GM19468 (cell line): ENCODE data around the gene TRAPPC2.

ENCODE experiments used
- ATAC-seq: cut with Tn5 transposase; IDR thresholded peaks from one replicate; pipeline ENCODE4 v1.9.1; 2021; ENCODE audit warnings: mild to moderate bottlenecking, moderate library complexity, moderate number of reproducible peaks; ENCODE audit not compliant: unreplicated experiment; ENCODE audit errors: extremely low read depth

Gene TRAPPC2

DNA sequence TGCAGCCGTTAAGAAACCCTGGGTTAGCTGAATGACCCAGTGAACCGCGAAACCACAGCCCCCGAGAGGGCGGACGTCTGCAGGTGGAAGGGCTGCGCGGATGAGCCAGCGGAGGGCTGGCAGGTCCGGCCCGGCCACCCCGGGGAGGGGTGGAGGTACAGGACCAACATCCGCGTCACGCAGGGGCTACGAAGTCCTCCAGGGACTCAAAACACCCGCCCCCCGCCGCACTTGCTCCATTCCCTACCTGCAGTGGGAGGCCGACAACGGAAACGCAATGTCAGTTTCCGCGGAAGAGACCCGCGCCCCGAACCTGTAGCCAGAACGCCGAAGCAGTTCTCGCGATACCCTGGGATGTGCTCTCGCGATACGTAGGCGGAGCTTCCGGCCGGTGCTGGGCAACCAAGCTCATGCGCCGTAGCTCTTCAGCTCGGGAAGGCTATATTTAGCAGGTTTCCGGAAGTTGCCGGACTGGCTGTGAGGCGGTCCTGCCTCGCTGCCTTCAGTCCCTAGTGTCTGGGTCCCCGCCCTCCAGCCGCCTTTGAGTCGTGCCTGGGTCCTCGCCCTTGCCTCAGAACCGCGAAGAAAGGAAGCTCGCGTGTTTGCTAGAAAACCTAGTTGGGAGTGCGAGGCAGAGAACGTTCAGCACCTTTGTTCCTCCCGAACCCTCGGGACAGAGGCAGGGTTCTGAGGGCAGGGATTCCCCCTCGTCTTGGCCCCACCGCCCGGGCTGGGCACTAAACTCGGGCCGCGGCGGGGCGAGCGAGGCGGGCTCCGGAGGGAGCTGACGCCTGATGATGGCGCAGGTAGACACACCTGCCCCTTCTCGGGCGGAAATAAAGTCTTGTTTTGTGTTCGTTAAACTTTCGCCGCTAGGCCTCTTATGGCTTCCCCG is at the start of gene TRAPPC2, which contains the start of gene OFD1:
TRAPPC2 (minus strand) TSS at position 343 of the 895 bp plus-strand sequence. CDS start 14,657 bp downstream, outside the sequence.
OFD1 (plus strand) TSS at position 471 of the 895 bp plus-strand sequence; CDS start at position 795, 324 bp downstream.
- ATAC-seq: peak; percentile 87

GRCh38 chrX:13780868-13781427 is 46.5 kb upstream of the TRAPPC2 start:
- no peak for ATAC-seq

GRCh38 chrX:13778916-13779315 is 44.5 kb upstream of the TRAPPC2 start:
- ATAC-seq: no peak

DNA sequence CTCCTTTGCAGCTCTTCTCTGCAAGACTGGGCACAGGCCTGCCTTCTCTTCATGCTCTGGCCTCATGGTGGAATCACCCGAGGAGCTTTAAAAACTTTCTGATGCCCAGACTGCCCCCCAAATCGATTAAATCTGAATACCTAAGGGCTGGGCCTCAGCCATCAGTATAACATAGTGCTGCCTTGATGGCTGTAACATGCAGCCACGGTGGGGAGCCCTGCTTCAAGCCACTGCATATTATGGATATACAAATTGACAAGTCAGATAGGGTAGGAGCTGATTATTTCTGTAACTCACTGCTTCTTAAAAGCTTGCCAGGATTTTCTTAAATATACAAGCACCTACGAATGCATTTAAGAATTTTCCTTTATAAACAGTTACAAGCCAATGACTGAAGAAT is 42.0 kb upstream of the TRAPPC2 start:
- no peak for ATAC-seq

- no peak for ATAC-seq
These were observed 41.4 kb upstream of the TRAPPC2 start for GRCh38 chrX:13775837-13776236.

DNA sequence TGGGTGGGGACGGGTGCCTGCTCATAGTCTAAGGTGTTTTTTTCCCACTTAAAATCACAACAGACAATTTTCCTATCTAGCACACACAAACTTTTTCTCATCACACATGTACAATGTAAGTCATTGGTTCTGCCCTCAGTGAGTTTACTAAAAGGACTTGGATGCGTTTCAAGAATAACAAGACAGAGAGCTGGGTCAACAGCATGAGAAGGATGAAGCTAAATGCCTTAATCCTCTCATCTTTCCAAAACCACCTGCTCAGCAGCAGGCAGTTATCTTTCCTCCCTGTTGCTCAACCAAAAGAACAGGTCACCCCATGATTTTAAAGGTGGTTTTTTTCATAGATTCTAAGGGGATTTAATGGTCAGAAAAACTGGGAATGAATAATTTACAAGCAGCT is 40.3 kb upstream of the TRAPPC2 start:
- no peak for ATAC-seq

DNA sequence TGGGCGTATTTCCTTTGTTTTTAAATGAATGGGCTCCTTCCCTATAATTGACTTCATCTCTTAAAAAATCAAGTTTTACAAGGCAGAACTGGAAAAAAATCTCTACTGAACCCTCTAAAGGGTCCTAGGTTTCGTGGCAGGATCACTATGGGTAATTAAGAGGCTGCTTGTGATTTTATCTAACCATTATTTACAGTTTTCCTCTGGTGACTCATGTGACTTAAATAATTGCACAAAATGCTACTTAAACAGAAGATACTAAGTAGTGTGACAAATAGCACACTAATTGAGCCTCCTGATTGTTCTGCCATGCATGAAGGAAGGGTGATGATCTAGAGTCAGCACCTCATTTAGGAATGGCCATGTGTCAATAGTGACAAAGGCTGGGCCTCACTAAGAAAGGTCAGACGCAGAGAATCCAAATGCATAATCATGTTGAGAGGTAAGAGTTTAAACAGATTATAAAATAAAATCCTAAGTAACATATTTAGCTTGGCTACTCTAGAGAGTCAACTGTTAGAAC is 35.7 kb upstream of the TRAPPC2 start:
- ATAC-seq: no peak

GRCh38 chrX:13768939-13769338 is 34.5 kb upstream of the TRAPPC2 start:
- no peak for ATAC-seq

DNA sequence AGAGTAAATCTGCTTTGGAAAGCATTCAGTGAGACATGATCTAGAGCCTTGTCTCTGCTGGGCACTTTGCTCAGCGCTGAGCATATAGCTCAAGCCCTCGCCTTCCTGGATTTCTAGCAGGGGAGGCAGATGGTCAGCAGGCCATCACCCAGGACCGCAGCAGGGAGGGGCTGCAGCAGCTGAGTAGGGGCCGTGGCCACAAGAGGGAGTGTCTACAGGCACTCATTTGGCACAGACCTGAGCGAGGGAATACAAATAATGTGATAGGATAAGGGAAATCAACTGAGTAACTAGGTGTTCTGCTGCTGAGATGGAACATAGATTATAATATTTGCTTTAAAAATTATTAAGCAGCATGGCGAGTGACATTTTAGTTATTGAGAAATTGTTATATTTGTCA is 30.3 kb upstream of the TRAPPC2 start:
- ATAC-seq: no peak

GRCh38 chrX:13764281-13764680 is 29.9 kb upstream of the TRAPPC2 start:
- ATAC-seq: no peak

GRCh38 chrX:13763489-13763888 is 29.1 kb upstream of the TRAPPC2 start:
- ATAC-seq: no peak

- ATAC-seq: peak; percentile 21
These were observed 27.4 kb upstream of the TRAPPC2 start for GRCh38 chrX:13761606-13762414.

GRCh38 chrX:13760426-13760825 is 26.0 kb upstream of the TRAPPC2 start:
- no peak for ATAC-seq

GRCh38 chrX:13759152-13759718 is 24.8 kb upstream of the TRAPPC2 start:
- peak; percentile 48 for ATAC-seq

DNA sequence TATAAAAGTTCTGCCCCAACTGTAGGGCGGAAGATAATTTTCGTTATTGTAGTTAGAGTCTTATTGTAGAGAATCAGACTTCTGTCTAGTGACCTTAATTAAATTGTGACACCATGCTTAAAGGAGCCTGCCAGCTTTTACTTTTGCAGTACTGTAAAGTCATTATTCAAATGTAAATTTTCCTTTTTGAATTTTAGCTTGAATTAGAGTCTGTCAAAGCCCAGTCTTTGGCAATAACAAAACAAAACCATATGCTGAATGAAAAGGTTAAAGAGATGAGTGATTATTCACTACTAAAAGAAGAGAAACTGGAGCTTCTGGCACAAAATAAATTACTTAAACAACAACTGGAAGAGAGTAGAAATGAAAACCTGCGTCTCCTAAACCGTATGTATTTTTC is 22.0 kb upstream of the TRAPPC2 start:
- ATAC-seq: no peak

- no peak for ATAC-seq
These were observed 20.8 kb upstream of the TRAPPC2 start for GRCh38 chrX:13755254-13755653.

- ATAC-seq: no peak
These were observed 20.3 kb upstream of the TRAPPC2 start for GRCh38 chrX:13754765-13755164.

GRCh38 chrX:13752646-13753045 is 18.2 kb upstream of the TRAPPC2 start:
- ATAC-seq: peak; percentile 38

DNA sequence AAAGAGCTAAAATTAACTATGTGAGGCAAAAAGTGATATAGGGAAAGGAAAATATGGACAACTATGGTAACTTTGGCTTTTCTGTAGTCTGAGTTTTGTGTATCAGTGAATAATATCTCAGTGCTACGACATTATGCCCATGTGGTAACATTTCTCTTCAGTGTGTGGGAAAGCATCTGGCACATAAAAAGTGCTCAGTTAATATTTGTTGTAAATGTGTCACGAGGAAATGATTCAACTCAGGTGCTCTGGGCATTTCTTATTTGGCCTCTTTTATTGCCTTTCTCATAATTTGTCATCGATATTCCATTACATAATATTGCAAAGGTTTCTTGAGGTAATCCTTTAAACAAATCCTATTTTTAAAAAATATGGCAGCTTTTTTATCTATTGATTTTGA is 17.7 kb upstream of the TRAPPC2 start:
- ATAC-seq: no peak

DNA sequence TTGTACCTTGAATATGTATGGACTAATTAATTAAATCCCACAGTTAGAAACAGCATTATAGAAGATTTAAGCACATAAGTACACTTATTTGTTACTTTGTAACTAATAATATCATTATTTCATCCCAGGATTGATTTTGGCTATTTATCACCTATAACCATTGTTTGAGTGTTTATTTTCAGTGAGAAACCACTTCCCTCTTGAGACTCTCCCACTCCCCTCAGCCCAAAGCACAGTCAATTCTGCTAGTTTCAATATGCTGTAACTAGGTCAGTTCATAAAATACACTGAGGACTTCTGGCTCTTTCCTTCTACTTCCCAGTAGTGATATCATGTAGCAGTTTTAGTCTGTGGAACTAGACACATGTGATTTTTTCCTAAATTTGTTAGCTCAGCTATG is 16.4 kb upstream of the TRAPPC2 start:
- no peak for ATAC-seq
